IPS-NIHi11 (cell line): ENCODE measurements around the gene NF2.

ENCODE experiments used
- DNase-seq: peaks from one replicate; pipeline ENCODE4 v3.0.0; 2012; ENCODE audit warnings: mixed read lengths, low spot score

Gene NF2

GRCh38 chr22:29631725-29632124 is 28.3 kb downstream of the NF2 start:
- no peak for DNase-seq

DNA sequence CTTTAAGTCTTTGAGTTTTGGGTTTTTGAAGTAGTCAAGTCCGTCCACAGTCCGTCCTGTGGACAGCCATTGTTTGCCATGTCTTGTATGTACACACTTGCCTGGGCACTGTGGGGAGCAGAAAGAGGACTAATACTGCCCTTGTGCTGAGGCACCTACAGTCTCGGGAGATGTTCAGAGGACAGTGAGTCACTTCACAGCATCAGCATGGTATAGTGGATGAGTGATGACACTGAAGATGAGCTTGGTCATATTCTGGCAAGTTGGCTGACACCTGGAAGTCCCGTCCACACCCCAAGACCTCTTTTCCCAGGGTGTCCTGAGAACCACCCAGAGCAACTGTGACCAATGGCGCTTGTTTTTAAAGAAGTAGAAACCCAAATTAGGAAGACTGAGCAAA is 29.2 kb downstream of the NF2 start:
- DNase-seq = no peak

GRCh38 chr22:29633514-29634312 is 30.3 kb downstream of the NF2 start:
- DNase-seq = no peak

DNA sequence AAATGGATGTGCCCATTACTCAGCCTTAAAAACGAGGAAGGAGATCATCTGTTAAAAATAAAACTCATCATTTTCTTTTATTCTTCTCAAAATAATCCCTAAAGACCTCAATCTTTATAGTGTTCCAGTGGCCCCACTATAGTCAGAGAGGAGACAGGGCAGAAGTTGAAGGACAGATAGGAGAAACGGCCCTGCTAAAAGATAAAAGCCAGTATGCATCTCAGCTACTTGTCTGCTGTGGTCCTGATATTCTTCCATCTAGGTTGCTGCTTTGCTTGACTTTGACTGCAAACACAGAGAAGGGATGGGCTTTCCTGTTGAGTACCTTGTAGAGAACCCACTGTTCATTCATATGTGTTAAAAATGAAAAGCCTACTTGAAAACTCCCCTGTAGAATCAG is 31.4 kb downstream of the NF2 start:
- DNase-seq = no peak

- DNase-seq = peak; percentile 63
Observed at GRCh38 chr22:29635734-29636357, 32.4 kb downstream of the NF2 start.

GRCh38 chr22:29636751-29637150 is 33.3 kb downstream of the NF2 start:
- no peak for DNase-seq

- no peak for DNase-seq
Observed at GRCh38 chr22:29637181-29637580, 33.7 kb downstream of the NF2 start.

DNA sequence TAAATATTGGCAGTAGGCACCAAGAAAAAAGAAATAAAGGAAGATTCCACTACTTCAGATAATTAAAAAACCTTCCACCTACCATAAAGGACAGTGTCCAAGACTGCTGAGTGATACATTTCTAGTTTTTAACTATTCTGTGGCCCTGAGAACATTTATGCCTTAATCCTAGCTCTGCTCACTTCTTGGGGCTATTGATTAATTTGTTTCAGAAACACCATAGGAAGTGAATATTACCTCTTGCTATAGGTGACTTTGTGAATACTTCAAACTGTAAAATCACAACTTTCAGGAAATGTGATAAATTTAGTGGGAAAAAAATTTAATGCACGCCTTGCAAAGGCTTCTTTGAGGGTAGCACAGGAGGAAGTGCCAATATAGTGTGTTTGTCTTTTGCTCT is 35.2 kb downstream of the NF2 start:
- DNase-seq = no peak

- no peak for DNase-seq
Observed at GRCh38 chr22:29639096-29639495, 35.7 kb downstream of the NF2 start.

DNA sequence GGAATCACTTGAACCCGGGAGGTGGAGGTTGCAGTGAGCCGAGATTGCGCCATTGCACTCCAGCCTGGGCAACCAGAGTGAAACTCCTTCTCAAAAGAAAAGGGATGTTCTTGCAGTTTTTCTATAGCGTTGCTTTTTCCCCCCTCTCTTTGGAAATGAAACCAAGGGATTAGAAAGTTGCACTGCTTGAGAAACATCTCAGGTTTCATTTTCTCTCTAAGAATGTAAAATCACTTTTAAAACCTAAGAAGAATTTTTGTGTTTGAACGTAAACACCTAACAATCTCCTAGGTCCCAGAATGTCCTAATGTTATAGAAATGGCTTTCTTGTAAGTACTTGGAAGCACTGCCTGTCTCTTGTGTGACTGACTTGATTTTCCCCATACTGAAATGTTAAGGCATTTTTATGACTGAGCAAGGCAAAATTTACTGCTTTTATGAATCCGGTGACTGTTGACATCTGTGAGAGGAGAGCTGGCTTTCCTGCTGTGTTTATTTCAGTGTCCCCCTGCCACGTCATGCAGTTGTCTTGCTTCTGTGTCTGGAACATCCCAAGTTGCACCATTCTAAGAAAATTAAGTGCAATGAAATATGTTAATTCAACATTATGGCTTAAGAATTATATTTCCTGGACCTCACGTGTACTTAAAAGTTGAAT is 37.7 kb downstream of the NF2 start:
- no peak for DNase-seq

DNA sequence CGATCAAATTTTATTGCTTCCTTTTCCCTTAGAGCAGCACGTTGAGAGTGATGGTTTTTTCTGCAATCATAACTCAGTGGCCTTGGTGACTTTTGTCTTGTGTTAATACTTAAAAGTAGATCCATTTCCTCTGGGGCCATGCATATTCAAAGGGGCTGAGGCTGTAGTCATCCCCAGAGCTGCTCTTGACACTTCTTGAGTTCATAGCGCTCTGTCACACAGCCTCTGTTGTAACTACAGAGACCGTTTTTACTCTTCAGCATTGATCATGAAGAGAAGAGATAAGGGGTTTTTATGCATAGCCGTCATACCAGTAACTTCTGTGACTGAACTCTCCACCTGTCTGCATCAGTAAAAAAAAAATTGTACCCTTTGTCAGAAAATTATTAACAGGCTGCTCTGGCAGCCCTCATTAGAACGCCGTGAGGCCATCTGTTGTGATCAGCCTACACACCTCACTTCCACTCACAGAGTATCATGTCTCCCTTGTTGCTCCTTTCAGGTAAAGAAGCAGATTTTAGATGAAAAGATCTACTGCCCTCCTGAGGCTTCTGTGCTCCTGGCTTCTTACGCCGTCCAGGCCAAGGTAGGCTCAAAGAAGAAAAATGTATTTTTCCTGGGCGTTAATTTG is 38.4 kb downstream of the NF2 start:
- DNase-seq = no peak

DNA sequence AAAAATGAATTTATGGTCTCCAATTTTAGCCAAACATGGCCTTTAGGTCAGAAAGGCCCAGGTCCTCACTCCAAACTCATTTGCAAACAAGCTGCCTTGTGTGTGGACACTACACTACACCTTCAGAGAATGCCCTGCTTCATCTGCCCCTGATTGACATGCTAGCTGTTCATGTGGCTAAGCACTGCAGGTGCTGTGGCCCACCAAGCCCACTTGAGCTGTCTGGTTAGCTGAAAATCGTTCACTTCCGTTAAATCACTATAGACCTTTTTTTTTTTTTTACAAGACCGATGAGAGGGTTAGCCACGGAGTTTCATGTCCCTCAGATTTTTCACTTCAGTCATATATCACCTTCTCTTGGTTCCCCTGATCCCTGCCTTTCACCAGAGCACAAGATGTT is 39.3 kb downstream of the NF2 start:
- DNase-seq = no peak

- no peak for DNase-seq
Observed at GRCh38 chr22:29647954-29648737, 44.7 kb downstream of the NF2 start.

GRCh38 chr22:29650370-29650769 is 46.9 kb downstream of the NF2 start:
- DNase-seq = no peak

DNA sequence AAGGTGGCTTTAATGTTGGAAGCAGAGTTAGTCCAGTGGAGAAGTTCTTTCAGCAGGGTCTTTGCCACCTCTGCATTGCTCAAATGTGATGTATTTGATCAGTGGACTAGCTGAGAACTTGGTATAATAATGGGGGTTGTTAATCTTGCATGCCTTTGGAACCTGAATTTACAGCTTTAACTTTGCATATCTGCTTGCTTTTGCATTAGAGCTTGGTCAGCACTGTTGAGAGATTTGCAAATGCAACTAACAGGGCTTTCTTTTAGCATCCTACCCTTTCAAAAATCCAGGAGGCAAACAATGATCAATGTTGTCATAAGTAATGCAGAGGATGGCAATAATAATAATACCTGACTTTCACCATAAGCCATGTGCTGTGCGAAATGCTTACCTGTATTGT is 48.2 kb downstream of the NF2 start:
- no peak for DNase-seq

- no peak for DNase-seq
Observed at GRCh38 chr22:29654420-29654819, 51.0 kb downstream of the NF2 start.

DNA sequence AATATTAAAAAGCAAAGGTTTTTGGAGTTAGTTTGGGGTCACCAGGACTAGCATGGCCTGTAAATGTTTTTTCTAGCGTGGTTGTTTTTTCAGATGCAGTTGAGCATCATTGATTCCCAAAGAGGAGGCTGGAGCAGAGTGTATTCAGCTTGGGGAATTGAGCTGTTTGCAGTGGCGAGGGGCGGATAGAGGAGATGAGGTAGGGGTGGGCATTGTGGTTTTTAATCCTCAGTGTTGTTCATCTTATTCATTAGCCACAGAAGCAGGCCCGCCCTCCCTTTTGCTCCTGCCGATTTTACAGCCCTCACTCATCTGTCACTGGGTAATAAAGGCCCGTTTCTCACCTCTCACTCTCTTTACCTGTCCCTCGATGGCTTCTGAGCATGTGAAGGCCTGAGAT is 51.4 kb downstream of the NF2 start:
- no peak for DNase-seq

GRCh38 chr22:29658176-29658575 is 54.7 kb downstream of the NF2 start:
- no peak for DNase-seq

- no peak for DNase-seq
Observed at GRCh38 chr22:29660021-29660420, 56.6 kb downstream of the NF2 start.

GRCh38 chr22:29661336-29661735 is 57.9 kb downstream of the NF2 start:
- no peak for DNase-seq

DNA sequence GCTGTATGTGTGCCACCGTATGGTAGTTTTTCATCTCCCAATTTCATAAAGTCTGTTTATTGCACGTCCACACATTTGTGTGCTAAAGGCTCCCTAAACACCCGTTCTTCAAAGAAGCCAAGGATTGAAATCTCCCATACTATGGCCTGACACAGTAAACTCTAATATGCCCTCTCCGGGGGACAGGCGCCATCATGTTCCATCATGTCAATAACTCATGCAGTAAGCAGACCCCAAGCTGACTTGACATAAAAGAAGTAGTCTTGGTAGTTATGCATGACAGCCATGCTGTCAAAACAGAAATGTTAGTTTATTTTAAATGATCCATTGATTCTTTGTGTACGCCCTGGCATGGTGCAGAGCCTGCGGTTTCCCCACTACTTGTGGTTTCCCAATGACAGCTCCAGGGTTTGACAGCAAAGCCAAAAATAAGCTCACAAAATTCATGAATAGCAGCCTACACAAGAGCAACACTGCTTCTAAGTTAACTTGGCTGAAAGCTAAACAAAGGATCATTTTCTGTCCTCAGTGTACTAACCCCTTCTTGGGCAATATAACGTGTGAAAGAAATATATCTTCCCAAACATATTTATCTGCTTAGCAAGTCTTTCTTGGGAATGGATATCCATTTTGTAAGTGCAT is 59.9 kb downstream of the NF2 start:
- DNase-seq = no peak

GRCh38 chr22:29665486-29665885 is 62.1 kb downstream of the NF2 start:
- DNase-seq = no peak
